Right lobe of liver (tissue), 6 donors: ENCODE data around the gene CHST1. TPM values are rescaled to one million over a fixed set of nuclear protein-coding genes. Genes with fewer than 3 reads are reported as not detected.

ENCODE experiments used
- ATAC-seq, 4 donors: fragments of 200-7000 bp; cut with Tn5 transposase; one replicate each; pipeline ENCODE4 v1.9.1; 2020; ENCODE audit warnings: mild to moderate bottlenecking in 4 of 4, moderate library complexity in 4 of 4
- DNase-seq, 3 donors: peaks; one replicate each; pipeline ENCODE4 v3.0.0-alpha.2; 2020
- H3K27ac ChIP-seq, 3 donors: fragments of 200-600 bp; one replicate each; pipeline ENCODE4 v1.8.0; 2022
- H3K27me3 ChIP-seq, 2 donors: fragments of 200-600 bp; one replicate each; pipeline ENCODE4 v1.8.0; 2022
- H3K36me3 ChIP-seq, 4 donors: fragments of 200-600 bp; sonication (generic) in 1 of 4; one replicate each; pipeline versions ENCODE4 v1.5.1 to v1.8.0; 2017 to 2022; ENCODE audit warnings: control low read depth in 1 of 4
- H3K4me1 ChIP-seq, 4 donors: fragments of 200-600 bp; sonication (generic) in 1 of 4; one replicate each; pipeline versions ENCODE4 v1.5.1 to v1.8.0; 2017 to 2022; ENCODE audit warnings: control low read depth in 1 of 4
- H3K4me3 ChIP-seq, 3 donors: fragments of 200-600 bp; one replicate each; pipeline ENCODE4 v1.8.0; 2022
- H3K9me3 ChIP-seq, 4 donors: fragments of 200-600 bp; sonication (generic) in 1 of 4; one replicate each; pipeline versions ENCODE4 v1.5.1 to v1.8.0; 2017 to 2022; ENCODE audit warnings: control low read depth in 1 of 4
- CTCF ChIP-seq, 4 donors: fragments of 200-600 bp in 3 of 4; fragments of 450-650 bp in 1 of 4; IDR thresholded peaks; one replicate each; pipeline versions ENCODE4 v1.5.1 to v1.8.0; 2016 to 2022; ENCODE audit warnings: antibody characterized with exemption in 4 of 4, mild to moderate bottlenecking in 2 of 4
- POLR2A ChIP-seq: fragments of 450-650 bp; IDR thresholded peaks from one replicate; pipeline ENCODE4 v1.6.1; 2017; ENCODE audit warnings: antibody characterized with exemption, mild to moderate bottlenecking
- WGBS: methylation state at CpG from one replicate; pipeline ENCODE4 v1.1.6; 2018; ENCODE audit warnings: low coverage, low lambda C conversion rate; ENCODE audit not compliant: insufficient coverage; ENCODE audit errors: missing lambda C conversion rate; 5-methylcytosine and 5-hydroxymethylcytosine counted together
- intact Hi-C, 2 donors: fragments of 100-400 bp; cut with DNase I; formaldehyde crosslinking; loops; one replicate each; pipeline versions ENCODE4 v1.11.2 to v1.14.1; 2022
- total RNA-seq, 6 experiments: library from RNA; depleted of rRNA in 2 of 6; stranded (reverse); fragments of >200 nt in 2 of 6; fragmentation: NEBNext Ultra II Directional in 3 of 6; extraction: Animal tissue kit (Norgen Biotek cat#: 25700) in 3 of 6; gene quantifications; one replicate each; pipeline versions ENCODE4 v1.1.0 to v1.2.4, GENCODE V29; 2016 to 2023
- donor health status: DM: no; HTN: yes; CAD: no.
- donor health status: DM: no; HTN: no; CAD: no.
- donor health status: DM: no; HTN: no; CAD: no.
- donor health status: DM: no; HTN: yes; CAD: no.
- donor health status: DM: no; HTN: yes; CAD: no.

Gene CHST1
- total RNA-seq, 6 experiments from 2014 or later = 0.49 to 1.6 (median 0.92) TPM

GRCh38 chr11:45669956-45670355 is 4.5 kb upstream of the CHST1 start:
- ATAC-seq = no peak
- no peak overlapping the region for H3K4me3 ChIP-seq
- no peaks in the 10 kb centered on the region for H3K27me3 ChIP-seq
- H3K27ac ChIP-seq = no peak overlapping the region
- H3K9me3 ChIP-seq = no peaks in the 10 kb centered on the region
- 83% methylated on average over 2 of the region's 4 CpGs for WGBS
- no peaks in the 10 kb centered on the region for H3K36me3 ChIP-seq
- no peak for TF ChIP-seq POLR2A
- TF ChIP-seq CTCF (IDR thresholded peaks at IDR 0.05) = no peak
- H3K4me1 ChIP-seq = peaks cover 0 to 2% (median 0%) of the 10 kb centered on the region in 4 donors
- peak in 1 of 3 donors; percentile 26 for DNase-seq
- intact Hi-C loops = no loop called here

GRCh38 chr11:45669146-45669545 is 3.7 kb upstream of the CHST1 start:
- Histone ChIP-seq H3K9me3 (no peaks in the 10 kb centered on the region), H3K27ac (no peak overlapping the region), H3K4me1 (peaks cover 0 to 10% (median 0%) of the 10 kb centered on the region in 4 donors), H3K4me3 (no peak overlapping the region), H3K27me3 (peaks cover 0 to 7% of the 10 kb centered on the region in 2 donors), H3K36me3 (no peaks in the 10 kb centered on the region)
- WGBS = 100% methylated on average over 2 of the region's 3 CpGs
- intact Hi-C loops = no loop called here
- DNase-seq (peak in 1 of 3 donors; percentile 10), ATAC-seq (no peak)
- no peak for TF ChIP-seq CTCF (IDR thresholded peaks at IDR 0.05)
- TF ChIP-seq POLR2A = no peak

- Histone ChIP-seq H3K9me3 (no peaks in the 10 kb centered on the region), H3K4me1 (peaks cover 0 to 10% (median 0%) of the 10 kb centered on the region in 4 donors), H3K27me3 (peaks cover 0 to 9% of the 10 kb centered on the region in 2 donors), H3K27ac (no peak overlapping the region), H3K4me3 (no peak overlapping the region), H3K36me3 (no peaks in the 10 kb centered on the region)
- ATAC-seq = no peak
- TF ChIP-seq CTCF (IDR thresholded peaks at IDR 0.05) = no peak
- no peak for TF ChIP-seq POLR2A
- DNase-seq = peak in 1 of 3 donors; percentile 15
- 88% methylated on average over 5 of the region's 5 CpGs for WGBS
- intact Hi-C loops = no loop called here
Observed at GRCh38 chr11:45667929-45668680, 2.7 kb upstream of the CHST1 start.

- intact Hi-C loops = no loop called here
- peaks cover 0 to 10% (median 0%) of the 10 kb centered on the region in 4 donors for H3K4me1 ChIP-seq
Observed at GRCh38 chr11:45666648-45667642, 1.5 kb upstream of the CHST1 start.

More at GRCh38 chr11:45666648-45667642, 1.5 kb upstream of the CHST1 start:
- ATAC-seq (no peak), DNase-seq (peak in 1 of 3 donors; percentile 25)
- no peak for TF ChIP-seq POLR2A
- Histone ChIP-seq H3K27me3 (peaks cover 0 to 12% of the 10 kb centered on the region in 2 donors), H3K36me3 (no peaks in the 10 kb centered on the region), H3K27ac (no peak overlapping the region), H3K4me3 (no peak overlapping the region), H3K9me3 (no peaks in the 10 kb centered on the region)
- WGBS = 64% methylated on average over 7 of the region's 12 CpGs
